HG03159 (cell line): ENCODE results near the gene ANKRD28.

Experiments
- ATAC-seq: cut with Tn5 transposase; IDR thresholded peaks from one replicate; pipeline ENCODE4 v1.9.1; 2021; ENCODE audit warnings: mild to moderate bottlenecking, moderate library complexity; ENCODE audit not compliant: unreplicated experiment

ANKRD28 gene

GRCh38 chr3:15676259-15676658 is 121.5 kb downstream of the ANKRD28 start:
- ATAC-seq = no peak

GRCh38 chr3:15673536-15673935 is 124.2 kb downstream of the ANKRD28 start:
- ATAC-seq = no peak

- ATAC-seq = no peak
Measured at GRCh38 chr3:15667484-15667883, 130.3 kb downstream of the ANKRD28 start.

GRCh38 chr3:15666277-15666676 is 131.5 kb downstream of the ANKRD28 start:
- ATAC-seq = no peak

GRCh38 chr3:15665510-15666150 is 132.1 kb downstream of the ANKRD28 start:
- ATAC-seq = no peak

GRCh38 chr3:15664144-15664543 is 133.6 kb downstream of the ANKRD28 start:
- no peak for ATAC-seq

GRCh38 chr3:15660055-15660935 is 137.5 kb downstream of the ANKRD28 start:
- ATAC-seq = no peak

- no peak for ATAC-seq
Measured at GRCh38 chr3:15659254-15659975, 138.4 kb downstream of the ANKRD28 start.

GRCh38 chr3:15657016-15657415 is 140.8 kb downstream of the ANKRD28 start:
- ATAC-seq = no peak

- no peak for ATAC-seq
Measured at GRCh38 chr3:15656342-15656741, 141.4 kb downstream of the ANKRD28 start.

GRCh38 chr3:15654891-15655290 is 142.9 kb downstream of the ANKRD28 start:
- no peak for ATAC-seq

- no peak for ATAC-seq
Measured at GRCh38 chr3:15654127-15654526, 143.7 kb downstream of the ANKRD28 start.

GRCh38 chr3:15653321-15653720 is 144.5 kb downstream of the ANKRD28 start:
- ATAC-seq = no peak

GRCh38 chr3:15651396-15651795 is 146.4 kb downstream of the ANKRD28 start:
- ATAC-seq = no peak

- ATAC-seq = no peak
Measured at GRCh38 chr3:15649858-15650257, 147.9 kb downstream of the ANKRD28 start.

- ATAC-seq = no peak
Measured at GRCh38 chr3:15649341-15649740, 148.4 kb downstream of the ANKRD28 start.

GRCh38 chr3:15647611-15648167 is 150.1 kb downstream of the ANKRD28 start:
- peak; percentile 95 for ATAC-seq

GRCh38 chr3:15646851-15647511 is 150.8 kb downstream of the ANKRD28 start:
- peak; percentile 19 for ATAC-seq

- no peak for ATAC-seq
Measured at GRCh38 chr3:15645740-15646501, 151.9 kb downstream of the ANKRD28 start.

- ATAC-seq = no peak
Measured at GRCh38 chr3:15645246-15645645, 152.5 kb downstream of the ANKRD28 start.
